ENCODE measurements around the gene PARP4. TPM values are rescaled to one million over a fixed set of nuclear protein-coding genes. Genes with fewer than 3 reads are reported as not detected.

The PARP4 gene
- total and polyA plus RNA-seq, 2 experiments from 2014 or later: 12.9 to 32.9 TPM

DNA sequence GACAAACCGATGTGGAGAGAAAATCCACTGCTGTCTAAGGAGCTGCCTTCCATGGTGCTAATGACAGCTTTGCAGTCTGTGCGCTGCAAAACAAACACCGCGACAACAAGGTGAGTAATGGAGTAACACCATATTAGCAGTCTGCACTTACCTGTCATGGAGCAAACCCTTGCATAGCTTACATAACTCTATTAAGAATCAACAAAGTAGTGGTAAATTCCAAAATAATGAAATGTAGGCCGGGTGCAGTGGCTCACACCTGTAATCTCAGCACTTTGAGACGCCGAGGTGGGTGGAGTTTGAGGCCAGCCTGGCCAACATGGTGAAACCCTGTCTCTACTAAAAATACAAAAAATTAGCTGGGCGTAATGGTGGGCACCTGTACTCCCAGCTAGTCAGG is 56.2 kb downstream of the PARP4 start (continued):
- TF ChIP-seq, protein P1, sequence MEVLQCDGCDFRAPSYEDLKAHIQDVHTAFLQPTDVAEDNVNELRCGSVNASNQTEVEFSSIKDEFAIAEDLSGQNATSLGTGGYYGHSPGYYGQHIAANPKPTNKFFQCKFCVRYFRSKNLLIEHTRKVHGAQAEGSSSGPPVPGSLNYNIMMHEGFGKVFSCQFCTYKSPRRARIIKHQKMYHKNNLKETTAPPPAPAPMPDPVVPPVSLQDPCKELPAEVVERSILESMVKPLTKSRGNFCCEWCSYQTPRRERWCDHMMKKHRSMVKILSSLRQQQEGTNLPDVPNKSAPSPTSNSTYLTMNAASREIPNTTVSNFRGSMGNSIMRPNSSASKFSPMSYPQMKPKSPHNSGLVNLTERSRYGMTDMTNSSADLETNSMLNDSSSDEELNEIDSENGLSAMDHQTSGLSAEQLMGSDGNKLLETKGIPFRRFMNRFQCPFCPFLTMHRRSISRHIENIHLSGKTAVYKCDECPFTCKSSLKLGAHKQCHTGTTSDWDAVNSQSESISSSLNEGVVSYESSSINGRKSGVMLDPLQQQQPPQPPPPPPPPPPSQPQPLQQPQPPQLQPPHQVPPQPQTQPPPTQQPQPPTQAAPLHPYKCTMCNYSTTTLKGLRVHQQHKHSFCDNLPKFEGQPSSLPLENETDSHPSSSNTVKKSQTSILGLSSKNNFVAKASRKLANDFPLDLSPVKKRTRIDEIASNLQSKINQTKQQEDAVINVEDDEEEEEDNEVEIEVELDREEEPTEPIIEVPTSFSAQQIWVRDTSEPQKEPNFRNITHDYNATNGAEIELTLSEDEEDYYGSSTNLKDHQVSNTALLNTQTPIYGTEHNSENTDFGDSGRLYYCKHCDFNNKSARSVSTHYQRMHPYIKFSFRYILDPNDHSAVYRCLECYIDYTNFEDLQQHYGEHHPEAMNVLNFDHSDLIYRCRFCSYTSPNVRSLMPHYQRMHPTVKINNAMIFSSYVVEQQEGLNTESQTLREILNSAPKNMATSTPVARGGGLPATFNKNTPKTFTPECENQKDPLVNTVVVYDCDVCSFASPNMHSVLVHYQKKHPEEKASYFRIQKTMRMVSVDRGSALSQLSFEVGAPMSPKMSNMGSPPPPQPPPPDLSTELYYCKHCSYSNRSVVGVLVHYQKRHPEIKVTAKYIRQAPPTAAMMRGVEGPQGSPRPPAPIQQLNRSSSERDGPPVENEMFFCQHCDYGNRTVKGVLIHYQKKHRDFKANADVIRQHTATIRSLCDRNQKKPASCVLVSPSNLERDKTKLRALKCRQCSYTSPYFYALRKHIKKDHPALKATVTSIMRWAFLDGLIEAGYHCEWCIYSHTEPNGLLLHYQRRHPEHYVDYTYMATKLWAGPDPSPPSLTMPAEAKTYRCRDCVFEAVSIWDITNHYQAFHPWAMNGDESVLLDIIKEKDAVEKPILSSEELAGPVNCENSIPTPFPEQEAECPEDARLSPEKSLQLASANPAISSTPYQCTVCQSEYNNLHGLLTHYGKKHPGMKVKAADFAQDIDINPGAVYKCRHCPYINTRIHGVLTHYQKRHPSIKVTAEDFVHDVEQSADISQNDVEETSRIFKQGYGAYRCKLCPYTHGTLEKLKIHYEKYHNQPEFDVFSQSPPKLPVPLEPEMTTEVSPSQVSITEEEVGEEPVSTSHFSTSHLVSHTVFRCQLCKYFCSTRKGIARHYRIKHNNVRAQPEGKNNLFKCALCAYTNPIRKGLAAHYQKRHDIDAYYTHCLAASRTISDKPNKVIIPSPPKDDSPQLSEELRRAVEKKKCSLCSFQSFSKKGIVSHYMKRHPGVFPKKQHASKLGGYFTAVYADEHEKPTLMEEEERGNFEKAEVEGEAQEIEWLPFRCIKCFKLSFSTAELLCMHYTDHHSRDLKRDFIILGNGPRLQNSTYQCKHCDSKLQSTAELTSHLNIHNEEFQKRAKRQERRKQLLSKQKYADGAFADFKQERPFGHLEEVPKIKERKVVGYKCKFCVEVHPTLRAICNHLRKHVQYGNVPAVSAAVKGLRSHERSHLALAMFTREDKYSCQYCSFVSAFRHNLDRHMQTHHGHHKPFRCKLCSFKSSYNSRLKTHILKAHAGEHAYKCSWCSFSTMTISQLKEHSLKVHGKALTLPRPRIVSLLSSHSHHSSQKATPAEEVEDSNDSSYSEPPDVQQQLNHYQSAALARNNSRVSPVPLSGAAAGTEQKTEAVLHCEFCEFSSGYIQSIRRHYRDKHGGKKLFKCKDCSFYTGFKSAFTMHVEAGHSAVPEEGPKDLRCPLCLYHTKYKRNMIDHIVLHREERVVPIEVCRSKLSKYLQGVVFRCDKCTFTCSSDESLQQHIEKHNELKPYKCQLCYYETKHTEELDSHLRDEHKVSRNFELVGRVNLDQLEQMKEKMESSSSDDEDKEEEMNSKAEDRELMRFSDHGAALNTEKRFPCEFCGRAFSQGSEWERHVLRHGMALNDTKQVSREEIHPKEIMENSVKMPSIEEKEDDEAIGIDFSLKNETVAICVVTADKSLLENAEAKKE (CRISPR knock-in tag; IDR thresholded peaks at IDR 0.05): no peak
- no peak for TF ChIP-seq STAT1 (IDR thresholded peaks at IDR 0.05; ENCODE audit: unreplicated experiment)

DNA sequence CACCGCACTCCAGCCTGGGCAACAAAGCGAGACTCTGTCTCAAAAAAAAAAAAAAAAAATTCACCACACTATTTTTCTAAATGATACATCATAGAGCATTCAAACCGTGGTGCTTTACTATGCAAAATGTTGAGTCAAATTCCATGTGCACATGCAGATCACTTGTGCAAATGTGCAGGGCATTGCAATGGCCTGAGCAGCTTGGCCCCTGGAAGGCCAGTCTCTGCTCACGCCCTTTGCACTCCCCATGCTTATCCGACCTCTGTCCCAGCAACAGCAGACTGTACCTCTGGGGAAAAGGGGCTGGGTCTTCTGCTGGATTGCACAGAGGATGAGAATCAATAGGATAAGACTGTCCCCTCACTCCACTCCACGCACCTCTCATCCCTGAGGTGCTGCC is 58.5 kb downstream of the PARP4 start:
- H3K9me3 Mint-ChIP-seq: no peaks in the 10 kb centered on the region
- H3K36me3 Mint-ChIP-seq (ENCODE audit: low read depth): peaks cover 49% of the 10 kb centered on the region
- no peak overlapping the region for H2AFZ ChIP-seq
- peaks cover 3% of the 10 kb centered on the region for H3K27me3 Mint-ChIP-seq (ENCODE audit: insufficient read depth, low read depth, poor library complexity)
- no peaks in the 10 kb centered on the region for H3K9me2 ChIP-seq (ENCODE audit: insufficient read depth)
- no peak overlapping the region for H3K27ac Mint-ChIP-seq
- no peaks in the 10 kb centered on the region for H3K4me1 ChIP-seq (ENCODE audit: insufficient read depth)
- no peaks in the 10 kb centered on the region for H3K27me3 ChIP-seq (ENCODE audit: insufficient read depth)
- H3F3A ChIP-seq (replicated peaks; ENCODE audit: low read depth): no peaks in the 10 kb centered on the region
- no peaks in the 10 kb centered on the region for H3K79me2 ChIP-seq (replicated peaks; ENCODE audit: insufficient read depth)
- H4K20me1 ChIP-seq (replicated peaks; ENCODE audit: insufficient read depth): no peaks in the 10 kb centered on the region; the same call in 1 of the 2 replicates
- H3K4me2 ChIP-seq: no peak overlapping the region
- no peak for DNase-seq (ENCODE audit: low spot score)
- ATAC-seq: no peak
- no peak overlapping the region for H3K4me3 ChIP-seq
- peaks cover 12% of the 10 kb centered on the region; the same call in 1 of the 2 replicates for H3K36me3 ChIP-seq (ENCODE audit: insufficient read depth)
- no peak overlapping the region for H3K27ac ChIP-seq (ENCODE audit: low read depth)
- no peak overlapping the region for H3K4me3 Mint-ChIP-seq
- TF ChIP-seq, protein P2, sequence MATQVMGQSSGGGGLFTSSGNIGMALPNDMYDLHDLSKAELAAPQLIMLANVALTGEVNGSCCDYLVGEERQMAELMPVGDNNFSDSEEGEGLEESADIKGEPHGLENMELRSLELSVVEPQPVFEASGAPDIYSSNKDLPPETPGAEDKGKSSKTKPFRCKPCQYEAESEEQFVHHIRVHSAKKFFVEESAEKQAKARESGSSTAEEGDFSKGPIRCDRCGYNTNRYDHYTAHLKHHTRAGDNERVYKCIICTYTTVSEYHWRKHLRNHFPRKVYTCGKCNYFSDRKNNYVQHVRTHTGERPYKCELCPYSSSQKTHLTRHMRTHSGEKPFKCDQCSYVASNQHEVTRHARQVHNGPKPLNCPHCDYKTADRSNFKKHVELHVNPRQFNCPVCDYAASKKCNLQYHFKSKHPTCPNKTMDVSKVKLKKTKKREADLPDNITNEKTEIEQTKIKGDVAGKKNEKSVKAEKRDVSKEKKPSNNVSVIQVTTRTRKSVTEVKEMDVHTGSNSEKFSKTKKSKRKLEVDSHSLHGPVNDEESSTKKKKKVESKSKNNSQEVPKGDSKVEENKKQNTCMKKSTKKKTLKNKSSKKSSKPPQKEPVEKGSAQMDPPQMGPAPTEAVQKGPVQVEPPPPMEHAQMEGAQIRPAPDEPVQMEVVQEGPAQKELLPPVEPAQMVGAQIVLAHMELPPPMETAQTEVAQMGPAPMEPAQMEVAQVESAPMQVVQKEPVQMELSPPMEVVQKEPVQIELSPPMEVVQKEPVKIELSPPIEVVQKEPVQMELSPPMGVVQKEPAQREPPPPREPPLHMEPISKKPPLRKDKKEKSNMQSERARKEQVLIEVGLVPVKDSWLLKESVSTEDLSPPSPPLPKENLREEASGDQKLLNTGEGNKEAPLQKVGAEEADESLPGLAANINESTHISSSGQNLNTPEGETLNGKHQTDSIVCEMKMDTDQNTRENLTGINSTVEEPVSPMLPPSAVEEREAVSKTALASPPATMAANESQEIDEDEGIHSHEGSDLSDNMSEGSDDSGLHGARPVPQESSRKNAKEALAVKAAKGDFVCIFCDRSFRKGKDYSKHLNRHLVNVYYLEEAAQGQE (IDR thresholded peaks at IDR 0.05; ENCODE audit: unreplicated experiment): no peak
- no peak for TF ChIP-seq CREB1 (CRISPR knock-in tag; IDR thresholded peaks at IDR 0.05; ENCODE audit: low read depth)
- no peak for TF ChIP-seq ZNF331 (CRISPR knock-in tag; IDR thresholded peaks at IDR 0.05; ENCODE audit: low read depth)
- no peak for TF ChIP-seq POLR2AphosphoS5 (IDR thresholded peaks at IDR 0.05; ENCODE audit: low read depth)
- TF ChIP-seq ZNF114 (CRISPR knock-in tag; IDR thresholded peaks at IDR 0.05): no peak
- TF ChIP-seq STAT1 (IDR thresholded peaks at IDR 0.05; ENCODE audit: unreplicated experiment): no peak
- no peak for TF ChIP-seq CTCF (conservative IDR thresholded peaks at IDR 0.05; ENCODE audit: low read depth in 2 of 2)
- peaks cover 5% of the 10 kb centered on the region for H3K4me1 Mint-ChIP-seq
